Measurements from ENCODE around the gene THSD7A. TPM values are rescaled to one million over a fixed set of nuclear protein-coding genes. Genes with fewer than 3 reads are reported as not detected.

Gene THSD7A
- total RNA-seq, 1 donor from 2014 or later, result 41.0 TPM

- no peak for DNase-seq
These were observed 420.0 kb downstream of the THSD7A start for GRCh38 chr7:11412036-11412435.

GRCh38 chr7:11410656-11411644 is 421.0 kb downstream of the THSD7A start:
- no peak for DNase-seq

DNA sequence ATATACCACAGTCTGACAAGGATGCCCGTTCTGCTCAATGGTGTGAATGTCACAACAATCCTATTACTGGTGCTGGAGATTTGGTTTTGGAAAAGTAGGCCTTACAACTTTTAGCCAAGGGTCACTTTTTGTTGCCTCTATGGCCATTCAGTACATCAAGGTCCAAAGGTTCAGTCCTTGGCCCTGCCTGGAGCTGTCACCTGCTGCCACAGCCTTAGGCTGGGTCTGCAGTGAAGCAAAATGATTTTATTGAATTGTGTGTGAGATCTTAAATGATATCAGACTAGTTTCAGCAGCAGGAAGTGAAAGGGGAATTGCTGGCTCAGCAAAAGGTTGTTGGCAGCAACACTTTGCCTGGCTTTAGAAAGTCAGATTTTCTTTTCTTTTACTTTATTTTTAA is 427.6 kb downstream of the THSD7A start:
- DNase-seq, result no peak

- DNase-seq, result no peak
These were observed 428.2 kb downstream of the THSD7A start for GRCh38 chr7:11403781-11404180.

DNA sequence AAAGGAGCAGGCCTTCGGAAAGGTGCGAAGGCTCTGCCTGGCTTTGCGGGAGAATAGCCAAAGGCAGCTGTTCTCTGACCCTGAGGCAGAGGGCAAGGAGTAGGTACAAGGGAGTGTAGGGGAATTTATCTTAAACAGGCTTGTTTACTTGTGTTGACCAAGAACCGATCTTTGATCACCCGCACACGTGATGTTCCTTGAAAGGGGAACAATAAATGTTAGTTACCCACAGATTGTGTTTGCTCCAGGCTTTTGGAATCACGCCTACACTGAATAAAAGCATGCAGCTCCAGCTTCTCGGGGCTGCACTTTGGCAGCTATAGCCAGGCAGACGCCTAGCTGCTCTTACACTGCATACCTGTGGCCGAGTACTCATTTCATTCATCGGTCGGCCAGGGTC is 437.6 kb downstream of the THSD7A start:
- no peak for DNase-seq

- DNase-seq, result no peak
These were observed 452.4 kb downstream of the THSD7A start for GRCh38 chr7:11379641-11380040.

DNA sequence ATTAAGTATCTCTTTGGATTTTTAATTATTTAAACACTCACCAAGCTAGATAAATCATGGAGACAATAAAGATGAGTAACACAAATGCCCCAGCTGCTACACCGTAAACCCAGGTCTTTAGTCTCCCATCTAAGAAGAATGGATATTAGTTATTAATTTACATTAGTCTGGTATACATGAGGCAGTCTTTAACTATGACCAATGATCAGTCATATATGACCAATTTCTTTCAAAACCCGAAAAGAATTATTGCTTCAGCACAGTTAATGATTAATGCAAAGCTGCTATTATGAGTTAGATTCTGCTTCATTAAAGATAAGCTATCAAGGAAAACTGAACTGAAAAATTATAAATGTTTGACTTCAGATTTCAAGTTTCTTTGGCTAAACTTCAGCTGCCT is 455.5 kb downstream of the THSD7A start:
- DNase-seq, result no peak

- no peak for DNase-seq
These were observed 457.4 kb downstream of the THSD7A start for GRCh38 chr7:11374629-11375028.

DNA sequence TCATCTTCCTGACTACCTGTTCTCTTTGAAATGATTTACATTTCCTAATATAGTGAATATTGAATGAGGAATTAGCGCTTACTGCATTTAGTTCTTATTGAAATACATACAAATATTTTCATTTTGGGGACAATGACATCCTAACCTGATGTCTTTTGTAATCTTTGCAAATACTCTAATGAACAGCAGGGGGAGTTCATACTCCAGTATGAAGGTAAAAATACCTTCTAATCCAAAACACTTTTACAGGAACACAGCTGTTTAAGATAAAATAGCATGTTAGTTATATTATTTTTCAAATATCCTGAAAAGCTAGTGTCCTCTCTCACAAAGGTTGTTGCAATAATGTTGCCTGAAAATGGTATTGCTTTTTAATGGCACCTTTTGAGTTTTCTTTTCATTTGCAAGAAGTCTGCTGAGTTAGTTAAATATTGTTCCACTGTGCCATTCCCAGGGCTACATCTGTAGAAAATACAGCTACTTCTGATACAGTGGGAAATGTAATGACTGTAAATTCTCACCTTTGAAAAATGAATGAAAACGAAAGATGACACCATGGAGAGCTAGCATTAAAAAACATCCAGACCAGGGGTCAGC is 458.4 kb downstream of the THSD7A start:
- DNase-seq, result no peak

GRCh38 chr7:11369696-11370095 is 462.3 kb downstream of the THSD7A start:
- DNase-seq, result no peak

GRCh38 chr7:11366118-11366517 is 465.9 kb downstream of the THSD7A start:
- no peak for DNase-seq

GRCh38 chr7:11358637-11359036 is 473.4 kb downstream of the THSD7A start:
- DNase-seq, result no peak

DNA sequence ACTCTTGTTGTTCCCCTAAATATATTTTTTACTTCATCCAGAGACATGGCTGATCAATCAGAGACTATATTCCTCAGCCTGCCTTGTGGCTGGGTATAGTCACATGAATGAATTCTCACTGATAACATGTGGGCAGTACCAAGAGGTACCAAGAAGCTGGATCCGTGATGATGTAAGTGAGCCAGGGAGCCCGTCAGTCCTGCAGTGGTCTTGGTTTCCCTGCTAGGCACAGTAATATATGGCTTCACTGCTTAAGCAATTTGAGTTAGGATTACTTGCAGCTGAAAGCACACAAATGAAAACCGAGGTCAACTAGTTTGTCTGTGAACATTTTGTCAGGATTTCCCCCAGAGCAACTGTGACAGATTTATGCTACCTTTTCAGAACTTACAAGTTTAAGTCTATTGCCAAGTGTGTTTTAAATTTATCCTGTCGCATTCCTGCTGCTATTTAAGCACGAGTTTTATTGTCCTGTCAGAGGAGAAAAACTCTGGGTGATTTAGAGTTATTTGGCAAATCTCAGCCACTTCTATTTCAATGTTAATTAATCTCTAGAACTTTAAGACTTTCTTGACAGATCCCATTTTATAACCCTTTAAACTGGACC is 476.5 kb downstream of the THSD7A start:
- DNase-seq, result no peak

DNA sequence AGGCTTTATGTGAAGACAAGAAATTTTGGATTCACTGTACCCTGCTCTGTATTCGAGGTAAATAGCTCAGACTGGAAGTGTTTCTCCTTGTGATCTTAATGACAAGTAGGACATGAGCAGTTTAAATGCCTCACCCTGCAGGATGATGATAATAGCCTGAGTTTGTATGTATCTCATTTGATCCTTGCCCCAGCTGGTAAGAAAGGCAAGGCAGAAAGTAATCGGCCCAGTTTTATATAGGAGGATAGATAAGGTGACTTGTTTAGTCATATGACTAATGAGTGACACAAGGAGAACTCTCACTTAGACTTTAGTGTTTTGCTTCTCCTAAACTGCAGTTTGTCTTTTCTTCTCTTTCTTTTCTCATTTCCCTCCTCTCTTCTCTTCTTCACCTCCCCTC is 485.7 kb downstream of the THSD7A start:
- no peak for DNase-seq

GRCh38 chr7:11345621-11346020 is 486.4 kb downstream of the THSD7A start:
- DNase-seq, result no peak

DNA sequence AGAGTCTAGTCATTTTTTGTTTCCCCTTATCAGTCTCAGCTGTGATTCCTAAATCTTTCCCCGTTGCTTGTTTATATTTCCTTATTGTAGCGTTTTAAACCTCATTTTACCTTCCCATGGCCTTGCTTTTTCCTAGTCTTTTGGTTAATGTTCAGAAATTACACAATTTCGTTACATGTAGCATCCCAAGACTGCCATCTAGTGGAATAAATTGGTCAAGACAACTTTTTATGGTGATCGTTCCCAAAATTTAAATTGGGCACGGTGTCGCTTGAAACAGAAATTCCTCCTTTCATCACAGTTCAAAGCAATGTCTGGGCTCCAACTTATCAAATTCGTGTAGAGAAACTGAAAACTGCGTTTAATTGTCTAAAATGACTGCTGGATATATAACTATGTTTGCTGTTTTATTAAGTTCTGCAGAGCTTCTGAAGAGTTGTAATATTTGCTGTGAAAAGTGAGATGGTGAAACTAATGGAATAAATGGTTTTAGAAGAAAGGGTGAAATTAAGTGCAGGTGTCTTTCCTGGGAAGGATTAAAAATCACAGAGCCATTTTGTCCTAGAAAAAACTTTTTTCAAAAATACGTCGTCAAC is 488.1 kb downstream of the THSD7A start:
- DNase-seq, result no peak

- DNase-seq, result no peak
These were observed 488.9 kb downstream of the THSD7A start for GRCh38 chr7:11343136-11343535.

DNA sequence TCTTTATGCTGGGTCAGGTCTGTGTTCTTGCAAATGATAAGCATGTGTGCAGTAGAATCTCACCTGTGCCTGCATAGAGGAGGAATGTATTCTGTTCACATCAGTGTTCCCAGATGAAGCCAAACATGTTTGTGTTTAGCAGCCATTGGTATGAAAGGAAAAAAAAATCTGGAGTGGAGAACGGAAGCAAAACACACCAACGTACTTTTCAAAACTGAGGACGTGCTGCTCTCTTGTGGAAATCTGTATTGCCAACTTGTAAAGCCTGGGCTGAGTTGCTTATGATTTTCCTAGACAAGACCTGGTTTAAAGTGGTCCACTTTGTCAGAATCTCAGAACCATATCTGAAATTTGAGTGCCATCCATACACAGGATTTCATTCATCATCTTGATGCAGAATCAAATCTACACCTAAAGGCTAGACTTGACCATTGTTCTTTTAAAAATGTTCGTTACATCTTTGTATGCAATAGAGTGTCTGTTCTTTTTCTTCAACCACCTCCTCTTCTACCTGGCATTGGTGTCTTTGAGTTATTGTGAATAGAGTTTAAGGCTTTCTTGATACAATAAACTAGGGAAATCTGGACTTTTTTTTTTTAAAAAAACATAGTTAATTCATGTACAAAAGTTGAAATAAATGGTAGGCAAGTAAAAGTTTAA is 490.6 kb downstream of the THSD7A start:
- peak; percentile 1 for DNase-seq

GRCh38 chr7:11336432-11336831 is 495.6 kb downstream of the THSD7A start:
- DNase-seq, result no peak

DNA sequence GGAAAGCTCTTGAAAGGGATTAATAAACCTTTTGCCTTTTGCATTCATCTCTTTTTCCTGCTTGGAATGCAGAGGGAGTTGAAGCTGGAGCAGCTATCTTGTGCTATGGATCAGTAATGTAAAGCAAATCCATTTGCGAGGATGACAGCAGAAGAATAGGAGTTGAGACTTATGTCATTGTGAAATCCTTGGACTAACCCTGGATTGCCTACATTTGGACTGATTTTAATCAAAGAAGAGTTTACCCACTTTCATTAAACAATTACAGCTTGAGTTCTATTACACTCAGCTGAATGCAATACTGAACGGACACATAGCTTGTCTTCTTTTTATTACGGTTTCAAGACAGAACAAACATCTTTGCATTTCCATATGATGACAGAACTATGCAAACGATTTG is 496.1 kb downstream of the THSD7A start:
- no peak for DNase-seq

GRCh38 chr7:11332865-11333228 is 499.2 kb downstream of the THSD7A start:
- no peak for DNase-seq

GRCh38 chr7:11332186-11332864 is 499.7 kb downstream of the THSD7A start:
- no peak for DNase-seq

Measured in occipital lobe (tissue), 2 donors.